GM12878 (cell line): ENCODE data around the gene CGN. TPM values are rescaled to one million over a fixed set of nuclear protein-coding genes. Genes with fewer than 3 reads are reported as not detected.

Experiments
- BHLHE40 ChIP-seq, 2 experiments: fragments of 450-650 bp in 1 of 2; IDR thresholded peaks; 2 replicates each; pipeline ENCODE4 v1.6.1; 2011 to 2017; ENCODE audit warnings: low read depth in 2 of 2, borderline replicate concordance in 1 of 2, improper control_type of control experiment in 1 of 2, low read length in 1 of 2, mild to moderate bottlenecking in 1 of 2
- DPF2 ChIP-seq: fragments of 450-650 bp; IDR thresholded peaks from 2 replicates; pipeline ENCODE4 v1.6.1; 2017; ENCODE audit warnings: mild to moderate bottlenecking
- E2F4 ChIP-seq: IDR thresholded peaks from 2 replicates; pipeline ENCODE4 v1.6.1; 2012; ENCODE audit warnings: low read depth, low read length, improper control_type of control experiment
- EED ChIP-seq: sonication (generic); IDR thresholded peaks from 2 replicates; pipeline ENCODE4 v1.6.1; 2016; ENCODE audit warnings: antibody characterized with exemption, low read depth
- GABPA ChIP-seq: IDR thresholded peaks from 2 replicates; pipeline ENCODE4 v1.6.1; 2014; ENCODE audit warnings: antibody characterized with exemption, low read depth, mild to moderate bottlenecking, inconsistent platforms
- IRF3 ChIP-seq: fragments of 450-650 bp; IDR thresholded peaks from 2 replicates; pipeline ENCODE4 v1.6.1; 2014; ENCODE audit warnings: mild to moderate bottlenecking
- IRF4 ChIP-seq: IDR thresholded peaks from 2 replicates; pipeline ENCODE4 v1.6.1; 2011; ENCODE audit warnings: low read depth, low read length
- MEF2B ChIP-seq: fragments of 450-650 bp; IDR thresholded peaks from 2 replicates; pipeline ENCODE4 v1.6.1; 2018; ENCODE audit warnings: mild to moderate bottlenecking, moderate library complexity; ENCODE audit not compliant: partially characterized antibody, poor library complexity, severe bottlenecking
- PAX5 ChIP-seq: IDR thresholded peaks from 2 replicates; pipeline ENCODE4 v1.6.1; 2011; ENCODE audit warnings: low read depth, low read length, borderline replicate concordance
- PML ChIP-seq: IDR thresholded peaks from 2 replicates; pipeline ENCODE4 v1.6.1; 2012; ENCODE audit warnings: low read length, inconsistent platforms
- RAD51 ChIP-seq: fragments of 450-650 bp; IDR thresholded peaks from 2 replicates; pipeline ENCODE4 v1.6.1; 2016; ENCODE audit warnings: moderate library complexity, mild to moderate bottlenecking, inconsistent platforms
- SMAD1 ChIP-seq: fragments of 450-650 bp; IDR thresholded peaks from 2 replicates; pipeline ENCODE4 v1.6.1; 2018; ENCODE audit warnings: mild to moderate bottlenecking, low read depth; ENCODE audit not compliant: partially characterized antibody
- SMARCA5 ChIP-seq: fragments of 450-650 bp; IDR thresholded peaks from 2 replicates; pipeline ENCODE4 v1.6.1; 2017; ENCODE audit warnings: mild to moderate bottlenecking
- STAT1 ChIP-seq: fragments of 450-650 bp; conservative IDR thresholded peaks from 2 replicates; pipeline ENCODE4 v1.6.1; 2014; ENCODE audit warnings: antibody characterized with exemption, mild to moderate bottlenecking
- SUPT20H ChIP-seq: IDR thresholded peaks from 2 replicates; pipeline ENCODE4 v1.6.1; 2011; ENCODE audit warnings: low read depth, mild to moderate bottlenecking, low read length, moderate library complexity, borderline replicate concordance; ENCODE audit not compliant: control insufficient read depth
- TCF7 ChIP-seq: IDR thresholded peaks from 2 replicates; pipeline ENCODE4 v1.6.1; 2014; ENCODE audit warnings: antibody characterized with exemption, borderline replicate concordance
- ZBTB40 ChIP-seq: fragments of 450-650 bp; IDR thresholded peaks from 2 replicates; pipeline ENCODE4 v1.6.1; 2016; ENCODE audit warnings: mild to moderate bottlenecking, moderate library complexity, borderline replicate concordance
- ZNF24 ChIP-seq: fragments of 450-650 bp; IDR thresholded peaks from 2 replicates; pipeline ENCODE4 v1.6.1; 2017; ENCODE audit warnings: antibody characterized with exemption, mild to moderate bottlenecking
- ZZZ3 ChIP-seq: IDR thresholded peaks from 2 replicates; pipeline ENCODE4 v1.6.1; 2011; ENCODE audit warnings: low read depth; ENCODE audit not compliant: control insufficient read depth, insufficient read length
- polyA plus RNA-seq, 11 experiments: library from polyadenylated mRNA; depleted of rRNA in 4 of 11; unstranded in 6 of 11; stranded (reverse) in 5 of 11; fragments of >200 nt; fragmentation: Nextera tagmentation in 4 of 11; fragmentation: Illumina TruSeq in 1 of 11; extraction: Ambion mirVana in 4 of 11; extraction: Trizol in 1 of 11; gene quantifications; 1 replicate in 1 of 11; 2 replicates in 10 of 11; pipeline versions ENCODE4 v1.2.1 to v1.2.3, GENCODE V29; 2011 to 2016; ENCODE audit warnings: inconsistent platforms in 2 of 11, missing spikeins in 2 of 11, low read depth in 1 of 11
- total RNA-seq, 4 experiments: library from RNA; depleted of rRNA in 3 of 4; stranded (reverse); fragments of >200 nt in 3 of 4; fragmentation: Illumina TruSeq in 1 of 4; extraction: Trizol in 1 of 4; gene quantifications; 2 replicates each; pipeline versions ENCODE4 v1.2.1 to v1.2.3, GENCODE V29; 2013 to 2021
- TF ChIP-seq, protein P1 (sequence below): fragments of 450-650 bp; IDR thresholded peaks from 2 replicates; pipeline ENCODE4 v1.6.1; 2018; ENCODE audit warnings: borderline replicate concordance, mild to moderate bottlenecking; ENCODE audit not compliant: partially characterized antibody
- TF ChIP-seq, protein P2 (sequence below): IDR thresholded peaks from 2 replicates; pipeline ENCODE4 v1.6.1; 2012; ENCODE audit warnings: low read length, inconsistent platforms

CGN gene
- total and polyA plus RNA-seq, 10 of the 15 experiments (the other 5 are each of a cell fraction or from before 2014, with no cell fraction given), result 0.11 to 6.5 (median 3.4) TPM

DNA sequence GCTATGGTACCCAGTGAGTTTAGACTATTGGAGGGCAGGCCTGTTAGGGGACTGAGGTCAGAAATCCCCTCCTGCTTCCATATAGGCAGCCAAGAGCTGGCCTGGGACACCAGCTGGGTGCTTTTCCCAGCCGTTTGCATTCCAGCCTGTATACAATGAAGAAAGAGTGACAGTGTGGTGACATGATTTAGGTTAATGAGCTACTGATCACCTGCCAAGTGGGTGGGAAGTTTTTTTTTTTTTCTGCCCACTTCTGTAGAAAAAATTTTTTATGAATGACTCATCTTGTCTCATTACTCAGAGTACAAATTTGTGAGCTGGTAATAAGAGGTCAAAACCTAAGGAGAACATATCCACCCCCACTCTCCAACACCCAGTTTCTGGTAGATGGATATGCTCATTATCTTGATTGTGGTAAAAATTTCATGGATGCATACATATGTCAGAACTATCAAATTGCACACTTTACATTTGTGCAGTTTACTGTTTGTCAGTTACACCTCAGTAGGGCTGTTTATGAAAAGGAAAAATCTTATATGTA lies 16.4 kb upstream of the CGN start (continued):
- TF ChIP-seq, protein P1, sequence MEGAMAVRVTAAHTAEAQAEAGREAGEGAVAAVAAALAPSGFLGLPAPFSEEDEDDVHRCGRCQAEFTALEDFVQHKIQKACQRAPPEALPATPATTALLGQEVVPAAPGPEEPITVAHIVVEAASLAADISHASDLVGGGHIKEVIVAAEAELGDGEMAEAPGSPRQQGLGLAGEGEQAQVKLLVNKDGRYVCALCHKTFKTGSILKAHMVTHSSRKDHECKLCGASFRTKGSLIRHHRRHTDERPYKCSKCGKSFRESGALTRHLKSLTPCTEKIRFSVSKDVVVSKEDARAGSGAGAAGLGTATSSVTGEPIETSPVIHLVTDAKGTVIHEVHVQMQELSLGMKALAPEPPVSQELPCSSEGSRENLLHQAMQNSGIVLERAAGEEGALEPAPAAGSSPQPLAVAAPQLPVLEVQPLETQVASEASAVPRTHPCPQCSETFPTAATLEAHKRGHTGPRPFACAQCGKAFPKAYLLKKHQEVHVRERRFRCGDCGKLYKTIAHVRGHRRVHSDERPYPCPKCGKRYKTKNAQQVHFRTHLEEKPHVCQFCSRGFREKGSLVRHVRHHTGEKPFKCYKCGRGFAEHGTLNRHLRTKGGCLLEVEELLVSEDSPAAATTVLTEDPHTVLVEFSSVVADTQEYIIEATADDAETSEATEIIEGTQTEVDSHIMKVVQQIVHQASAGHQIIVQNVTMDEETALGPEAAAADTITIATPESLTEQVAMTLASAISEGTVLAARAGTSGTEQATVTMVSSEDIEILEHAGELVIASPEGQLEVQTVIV, result no peak
- TF ChIP-seq GABPA, result no peak
- no peak; the same call in 1 of the 2 replicates for TF ChIP-seq RAD51
- no peak for TF ChIP-seq ZBTB40
- peak; percentile 39; the same call in 1 of the 2 replicates for TF ChIP-seq IRF4
- no peak for TF ChIP-seq TCF7
- TF ChIP-seq ZZZ3, result no peak
- no peak for TF ChIP-seq IRF3
- no peak for TF ChIP-seq ZNF24
- TF ChIP-seq SUPT20H, result no peak
- TF ChIP-seq PML, result no peak
- TF ChIP-seq, protein P2, sequence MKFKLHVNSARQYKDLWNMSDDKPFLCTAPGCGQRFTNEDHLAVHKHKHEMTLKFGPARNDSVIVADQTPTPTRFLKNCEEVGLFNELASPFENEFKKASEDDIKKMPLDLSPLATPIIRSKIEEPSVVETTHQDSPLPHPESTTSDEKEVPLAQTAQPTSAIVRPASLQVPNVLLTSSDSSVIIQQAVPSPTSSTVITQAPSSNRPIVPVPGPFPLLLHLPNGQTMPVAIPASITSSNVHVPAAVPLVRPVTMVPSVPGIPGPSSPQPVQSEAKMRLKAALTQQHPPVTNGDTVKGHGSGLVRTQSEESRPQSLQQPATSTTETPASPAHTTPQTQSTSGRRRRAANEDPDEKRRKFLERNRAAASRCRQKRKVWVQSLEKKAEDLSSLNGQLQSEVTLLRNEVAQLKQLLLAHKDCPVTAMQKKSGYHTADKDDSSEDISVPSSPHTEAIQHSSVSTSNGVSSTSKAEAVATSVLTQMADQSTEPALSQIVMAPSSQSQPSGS, result peak; percentile 56
- peak; percentile 84 to 89 for TF ChIP-seq BHLHE40 (IDR thresholded peaks at IDR 0.05; ENCODE audit: borderline replicate concordance in 1 of 2, low read depth in 2 of 2, low read length in 1 of 2)
- no peak for TF ChIP-seq STAT1
- TF ChIP-seq EED, result peak; percentile 53; the same call in 1 of the 2 replicates
- peak; percentile 46; the same call in 1 of the 2 replicates for TF ChIP-seq DPF2
- no peak for TF ChIP-seq SMAD1
- TF ChIP-seq E2F4, result no peak
- no peak for TF ChIP-seq PAX5
- TF ChIP-seq MEF2B, result no peak
- TF ChIP-seq SMARCA5, result no peak
